Sigmoid colon (tissue), 7 donors: ENCODE measurements around the gene COMT. TPM values are rescaled to one million over a fixed set of nuclear protein-coding genes. Genes with fewer than 3 reads are reported as not detected.

Experiments used
- DNase-seq: peaks from one replicate; pipeline ENCODE4 v3.0.0-alpha.2; 2019
- H3K27ac ChIP-seq, 4 donors: fragments of 200-600 bp; sonication (generic); one replicate each; pipeline ENCODE4 v1.5.1; 2016 to 2019; ENCODE audit warnings: mild to moderate bottlenecking in 1 of 4
- H3K27me3 ChIP-seq, 3 donors: fragments of 200-600 bp; sonication (generic); one replicate each; pipeline ENCODE4 v1.5.1; 2019; ENCODE audit warnings: mild to moderate bottlenecking in 1 of 3
- H3K36me3 ChIP-seq, 4 donors: fragments of 200-600 bp; sonication (generic); one replicate each; pipeline ENCODE4 v1.5.1; 2016 to 2019
- H3K4me1 ChIP-seq, 4 donors: fragments of 200-600 bp; sonication (generic); one replicate each; pipeline ENCODE4 v1.5.1; 2017 to 2019
- H3K4me3 ChIP-seq, 4 donors: fragments of 200-600 bp; sonication (generic); one replicate each; pipeline ENCODE4 v1.5.1; 2017 to 2019; ENCODE audit warnings: mild to moderate bottlenecking in 2 of 4, moderate library complexity in 1 of 4
- H3K9me3 ChIP-seq, 4 donors: fragments of 200-600 bp in 3 of 4; sonication (generic) in 3 of 4; one replicate each; pipeline versions ENCODE4 v1.5.1 to v1.6.1; 2013 to 2019
- EP300 ChIP-seq, 4 donors: sonication (generic); formaldehyde crosslinking; IDR thresholded peaks; one replicate each; pipeline ENCODE4 v1.6.1; 2017; ENCODE audit warnings: antibody characterized with exemption in 4 of 4
- POLR2A ChIP-seq, 2 donors: fragments of 450-650 bp; IDR thresholded peaks; one replicate each; pipeline ENCODE4 v1.6.1; 2016; ENCODE audit warnings: antibody characterized with exemption in 2 of 2, mild to moderate bottlenecking in 2 of 2, moderate library complexity in 2 of 2
- POLR2AphosphoS5 ChIP-seq, 4 donors: sonication (generic); formaldehyde crosslinking; IDR thresholded peaks; one replicate each; pipeline ENCODE4 v1.6.1; 2017; ENCODE audit warnings: antibody characterized with exemption in 4 of 4
- WGBS, 2 donors: extraction: QIAGEN DNeasy Blood & Tissue Kit; methylation state at CpG; one replicate each; pipeline ENCODE4 v1.1.7; 2013; 5-methylcytosine and 5-hydroxymethylcytosine counted together
- intact Hi-C: fragments of 100-400 bp; cut with DNase I; formaldehyde crosslinking; loops from one replicate; pipeline ENCODE4 v1.15.1; 2023
- polyA plus RNA-seq, 3 donors: library from polyadenylated mRNA; stranded (reverse); fragments of 200-250 nt; gene quantifications; one replicate each; pipeline ENCODE4 v1.2.3, GENCODE V29; 2013
- total RNA-seq, 4 donors: library from RNA; depleted of rRNA; stranded (reverse); fragments of >200 nt; gene quantifications; one replicate each; pipeline ENCODE4 v1.1.0, GENCODE V29; 2016
- TF ChIP-seq, protein P1 (sequence below), 4 experiments: fragments of 450-650 bp in 3 of 4; fragments of 200-600 bp in 1 of 4; IDR thresholded peaks; one replicate each; pipeline ENCODE4 v1.5.1; 2016 to 2019; ENCODE audit warnings: antibody characterized with exemption in 4 of 4, mild to moderate bottlenecking in 3 of 4, moderate library complexity in 2 of 4
- donor health status: healthy with polysubstance abuse.
- donor health status: Bipolar disorder and iron deficiency.
- donor health status: healthy.

COMT gene
- total and polyA plus RNA-seq, 7 donors: 62.5 to 162 (median 106) TPM

DNA sequence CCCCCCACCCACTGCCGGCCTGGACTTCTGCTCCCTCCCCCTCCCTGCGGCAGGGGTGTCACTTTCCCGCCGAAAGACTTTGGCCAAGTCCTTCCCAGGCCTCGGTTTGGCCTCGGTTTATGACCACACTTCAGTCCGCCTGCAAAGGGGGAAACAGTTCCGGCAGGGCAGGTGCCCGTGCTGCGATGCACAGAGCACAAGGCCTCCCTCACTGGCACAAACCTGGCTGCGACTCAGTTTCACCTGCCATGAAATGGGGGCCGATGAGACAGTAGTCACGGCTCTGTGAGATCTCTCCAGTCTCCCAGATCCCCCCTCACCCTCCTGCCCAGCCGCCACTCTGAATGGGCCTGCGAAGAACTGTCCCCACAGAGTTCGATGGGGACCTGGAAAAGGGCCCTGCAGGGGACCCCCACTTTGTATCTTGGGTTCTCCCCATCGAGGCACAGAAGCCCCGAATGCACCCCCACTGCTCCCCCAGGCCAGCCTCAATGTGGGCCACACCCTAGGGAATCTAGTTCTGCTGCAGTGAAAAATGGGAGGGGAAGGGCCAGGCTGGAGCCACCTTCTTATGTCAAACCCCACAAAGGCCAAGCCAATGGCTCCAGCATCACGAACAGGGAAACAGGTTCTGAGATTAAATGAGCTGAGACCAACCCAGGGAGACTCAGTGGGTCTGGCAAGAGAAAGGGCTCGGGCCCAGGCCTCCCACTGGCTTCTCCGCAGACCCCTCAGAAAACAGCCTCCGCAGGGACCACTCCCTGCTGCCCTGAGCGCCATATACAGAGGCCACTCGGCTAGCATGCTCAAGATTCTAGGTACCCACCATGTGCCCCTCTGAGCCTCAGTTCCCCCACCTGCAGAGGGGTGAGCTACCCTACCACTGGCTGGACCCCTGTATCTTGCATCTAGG, 46.1 kb downstream of the COMT start:
- intact Hi-C loops: loop anchor here (10.0 kb wide), 1 partner anchor 127 kb away; the partner anchor contains the start of genes RANBP1 and TRMT2A
- H3K27ac ChIP-seq: peak overlapping the region; percentile 79 to 93 (median 89)

DNA sequence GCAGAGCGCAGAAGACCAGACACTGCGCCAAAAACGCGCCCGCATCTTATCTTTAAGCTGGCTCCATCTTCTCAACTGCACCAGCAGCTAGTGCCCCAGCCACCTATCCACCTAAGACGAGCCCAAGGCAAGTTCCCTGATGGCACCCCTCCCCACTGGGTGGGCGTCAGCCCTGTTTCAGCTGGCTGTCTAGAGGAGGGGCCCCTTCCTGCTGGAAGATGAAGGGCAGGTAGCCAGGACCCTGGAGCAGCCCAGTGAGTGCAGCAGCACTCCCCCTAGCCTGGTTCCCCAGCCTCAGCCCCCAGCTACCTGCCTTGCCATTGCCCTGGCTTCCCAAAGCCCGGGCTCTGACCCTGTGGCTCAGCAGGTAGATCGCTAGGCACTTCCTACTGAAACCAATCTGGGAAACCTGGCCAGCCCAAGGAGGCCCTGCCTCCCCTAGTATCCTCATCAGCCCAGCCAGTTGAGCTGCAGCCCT, 46.8 kb downstream of the COMT start:
- Histone ChIP-seq H3K4me3 (no peak overlapping the region), H3K27ac (no peak overlapping the region), H3K9me3 (no peaks in the 10 kb centered on the region), H3K36me3 (no peaks in the 10 kb centered on the region), H3K4me1 (peaks cover 0 to 64% (median 57%) of the 10 kb centered on the region in 4 donors), H3K27me3 (no peaks in the 10 kb centered on the region)
- WGBS, 2 donors: 91 to 94% methylated on average over 9 of the region's 9 CpGs
- no peak for DNase-seq
- TF ChIP-seq, protein P1, sequence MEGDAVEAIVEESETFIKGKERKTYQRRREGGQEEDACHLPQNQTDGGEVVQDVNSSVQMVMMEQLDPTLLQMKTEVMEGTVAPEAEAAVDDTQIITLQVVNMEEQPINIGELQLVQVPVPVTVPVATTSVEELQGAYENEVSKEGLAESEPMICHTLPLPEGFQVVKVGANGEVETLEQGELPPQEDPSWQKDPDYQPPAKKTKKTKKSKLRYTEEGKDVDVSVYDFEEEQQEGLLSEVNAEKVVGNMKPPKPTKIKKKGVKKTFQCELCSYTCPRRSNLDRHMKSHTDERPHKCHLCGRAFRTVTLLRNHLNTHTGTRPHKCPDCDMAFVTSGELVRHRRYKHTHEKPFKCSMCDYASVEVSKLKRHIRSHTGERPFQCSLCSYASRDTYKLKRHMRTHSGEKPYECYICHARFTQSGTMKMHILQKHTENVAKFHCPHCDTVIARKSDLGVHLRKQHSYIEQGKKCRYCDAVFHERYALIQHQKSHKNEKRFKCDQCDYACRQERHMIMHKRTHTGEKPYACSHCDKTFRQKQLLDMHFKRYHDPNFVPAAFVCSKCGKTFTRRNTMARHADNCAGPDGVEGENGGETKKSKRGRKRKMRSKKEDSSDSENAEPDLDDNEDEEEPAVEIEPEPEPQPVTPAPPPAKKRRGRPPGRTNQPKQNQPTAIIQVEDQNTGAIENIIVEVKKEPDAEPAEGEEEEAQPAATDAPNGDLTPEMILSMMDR (IDR thresholded peaks at IDR 0.05): no peak
- TF ChIP-seq POLR2AphosphoS5 (IDR thresholded peaks at IDR 0.05) (no peak), POLR2A (IDR thresholded peaks at IDR 0.05) (no peak), EP300 (IDR thresholded peaks at IDR 0.05) (no peak)
- intact Hi-C loops: loop anchor here (10.0 kb wide), 1 partner anchor 126 kb away; the partner anchor contains the start of genes RANBP1 and TRMT2A

More for the DNA sequence above, 46.1 kb downstream of the COMT start:
- Histone ChIP-seq H3K36me3 (no peaks in the 10 kb centered on the region), H3K27me3 (no peaks in the 10 kb centered on the region), H3K4me1 (peaks cover 0 to 65% (median 60%) of the 10 kb centered on the region in 4 donors), H3K4me3 (peak overlapping the region in 3 of 4 donors; percentile 55 to 87 (median 62)), H3K9me3 (no peaks in the 10 kb centered on the region)
- WGBS, 2 donors: 42 to 64% methylated on average over 24 of the region's 24 CpGs
- DNase-seq: no peak
- TF ChIP-seq POLR2A (IDR thresholded peaks at IDR 0.05): no peak
- no peak for TF ChIP-seq EP300 (IDR thresholded peaks at IDR 0.05)
- TF ChIP-seq, protein P1 (IDR thresholded peaks at IDR 0.05): no peak
- TF ChIP-seq POLR2AphosphoS5 (IDR thresholded peaks at IDR 0.05): no peak

- WGBS, 2 donors: 86 to 88% methylated on average over 18 of the region's 18 CpGs
- intact Hi-C loops: loop anchor here (10.0 kb wide), 1 partner anchor 126 kb away; the partner anchor contains the start of genes RANBP1 and TRMT2A
- H3K27ac ChIP-seq: peak overlapping the region in 1 of 4 donors; percentile 6
Observed at GRCh38 chr22:19988965-19989724, 47.6 kb downstream of the COMT start.

DNA sequence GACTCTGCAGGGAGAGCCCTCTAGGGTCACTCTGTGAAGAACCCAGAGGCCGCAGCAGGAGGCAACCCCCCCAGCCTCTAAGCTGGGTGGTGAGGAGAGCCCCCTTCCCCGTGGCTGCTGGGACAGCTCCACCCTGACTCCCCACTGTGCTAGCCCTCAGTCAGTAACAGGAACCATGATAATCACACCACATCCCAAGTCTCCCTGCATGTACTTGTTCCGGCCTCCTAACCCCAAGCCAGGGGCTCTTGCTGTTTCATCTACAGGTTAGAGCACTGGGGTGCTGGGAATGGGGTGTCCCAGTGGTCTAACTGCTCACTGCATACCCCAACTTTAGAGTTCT, 48.1 kb downstream of the COMT start:
- Histone ChIP-seq H3K36me3 (no peaks in the 10 kb centered on the region), H3K4me1 (peaks cover 0 to 55% (median 44%) of the 10 kb centered on the region in 4 donors), H3K9me3 (no peaks in the 10 kb centered on the region), H3K27me3 (no peaks in the 10 kb centered on the region), H3K27ac (no peak overlapping the region), H3K4me3 (no peak overlapping the region)
- WGBS, 2 donors: 84 to 90% methylated on average over 3 of the region's 3 CpGs
- TF ChIP-seq, protein P1 (IDR thresholded peaks at IDR 0.05): no peak
- TF ChIP-seq POLR2A (IDR thresholded peaks at IDR 0.05) (no peak), POLR2AphosphoS5 (IDR thresholded peaks at IDR 0.05) (no peak), EP300 (IDR thresholded peaks at IDR 0.05) (no peak)
- DNase-seq: no peak
- intact Hi-C loops: loop anchor here (10.0 kb wide), 1 partner anchor 125 kb away; the partner anchor contains the start of genes RANBP1 and TRMT2A

More at GRCh38 chr22:19988965-19989724, 47.6 kb downstream of the COMT start:
- Histone ChIP-seq H3K9me3 (no peaks in the 10 kb centered on the region), H3K27me3 (no peaks in the 10 kb centered on the region), H3K4me1 (peaks cover 0 to 59% (median 49%) of the 10 kb centered on the region in 4 donors), H3K36me3 (no peaks in the 10 kb centered on the region), H3K4me3 (no peak overlapping the region)
- TF ChIP-seq, protein P1 (IDR thresholded peaks at IDR 0.05): no peak
- TF ChIP-seq POLR2AphosphoS5 (IDR thresholded peaks at IDR 0.05): no peak
- no peak for DNase-seq
